Panc1 (cell line): ENCODE results near the gene CLUH. TPM values are rescaled to one million over a fixed set of nuclear protein-coding genes. Genes with fewer than 3 reads are reported as not detected.

Experiments used
- ATAC-seq: fragments of 200-7000 bp; cut with Tn5 transposase; 2 replicates; pipeline ENCODE4 v1.9.1; 2020; ENCODE audit warnings: mild to moderate bottlenecking, moderate library complexity
- BruUV-seq: library from RNA; stranded (reverse); fragments of 400-500 nt; replicated peaks from 2 replicates; lab custom pipeline; 2021; lab: Mats Ljungman, UMichigan
- CTCF ChIA-PET: fragments of 300-600 bp; sonication (Branson Sonifier 250); formaldehyde crosslinking; loops from one replicate; lab custom pipeline; 2022; ENCODE audit warnings: antibody characterized with exemption; lab: Charles Lee
- POLR2A ChIA-PET: fragments of 300-600 bp; sonication (Branson Sonifier 250); formaldehyde crosslinking; loops from one replicate; lab custom pipeline; 2022; ENCODE audit warnings: antibody characterized with exemption; lab: Charles Lee
- DNase-seq: peaks from one replicate; pipeline ENCODE4 v3.0.0-alpha.2; 2010; ENCODE audit warnings: low read depth, low spot score
- H3K27ac ChIP-seq: 2 replicates; pipeline ENCODE4 v1.5.1; 2011; ENCODE audit warnings: mild to moderate bottlenecking, low read length, inconsistent platforms
- H3K27me3 ChIP-seq: fragments of 200-500 bp; sonication (Bioruptor generic); 2 replicates; pipeline ENCODE4 v1.6.0; 2014; ENCODE audit warnings: low read length, inconsistent platforms; ENCODE audit not compliant: control insufficient read depth, insufficient read depth
- H3K36me3 ChIP-seq: fragments of 200-500 bp; sonication (Bioruptor generic); 2 replicates; pipeline ENCODE4 v1.5.1; 2014; ENCODE audit warnings: inconsistent platforms, mild to moderate bottlenecking, low read length, moderate library complexity; ENCODE audit not compliant: control insufficient read depth, insufficient read depth
- H3K4me1 ChIP-seq: 2 replicates; pipeline ENCODE4 v1.5.1; 2011; ENCODE audit warnings: inconsistent platforms, mild to moderate bottlenecking, low read length, moderate library complexity; ENCODE audit not compliant: control insufficient read depth, insufficient read depth
- H3K4me3 ChIP-seq, 2 experiments: 2 replicates each; pipeline ENCODE4 v1.5.1; 2011 to 2012; ENCODE audit warnings: low read depth in 2 of 2, low read length in 2 of 2, mild to moderate bottlenecking in 2 of 2, inconsistent platforms in 1 of 2, moderate library complexity in 1 of 2
- H3K9me3 ChIP-seq: fragments of 200-500 bp; sonication (Bioruptor generic); 2 replicates; pipeline ENCODE4 v1.5.1; 2014; ENCODE audit warnings: low read depth, mild to moderate bottlenecking, inconsistent platforms, low read length, moderate library complexity; ENCODE audit not compliant: control insufficient read depth, insufficient read depth
- POLR2AphosphoS5 ChIP-seq: IDR thresholded peaks from 2 replicates; pipeline ENCODE4 v1.6.1; 2012; ENCODE audit warnings: mild to moderate bottlenecking, low read depth, low read length, moderate library complexity
- SIN3A ChIP-seq: IDR thresholded peaks from 2 replicates; pipeline ENCODE4 v1.6.1; 2012; ENCODE audit warnings: low read depth, mild to moderate bottlenecking, low read length, moderate library complexity, borderline replicate concordance; ENCODE audit not compliant: insufficient read depth
- TCF7L2 ChIP-seq: IDR thresholded peaks from 2 replicates; pipeline ENCODE4 v1.6.1; 2011; ENCODE audit warnings: mild to moderate bottlenecking, low read depth, low read length, inconsistent platforms
- in situ Hi-C: cut with HindIII; loops from 2 replicates; pipeline ENCODE4 v1.10.0; 2016; ENCODE audit warnings: low sequenced_read_pairs, low pct_unique_long_range_greater_than_20kb
- intact Hi-C: fragments of 100-400 bp; cut with micrococcal nuclease; formaldehyde crosslinking; loops from one replicate; pipeline ENCODE4 v1.10.0; 2022; ENCODE audit not compliant: unreplicated experiment
- total RNA-seq: library from RNA; stranded (reverse); gene quantifications from one replicate; pipeline ENCODE4 v1.2.1, GENCODE V29; 2021; ENCODE audit not compliant: unreplicated experiment
- TF ChIP-seq, protein P1 (sequence below): fragments of 450-650 bp; IDR thresholded peaks from 2 replicates; pipeline ENCODE4 v1.5.1; 2017; ENCODE audit warnings: mild to moderate bottlenecking
- TF ChIP-seq, protein P2 (sequence below), 2 experiments: IDR thresholded peaks; 2 replicates each; pipeline ENCODE4 v1.6.1; 2011 to 2012; ENCODE audit warnings: low read depth in 2 of 2, control low read depth in 1 of 2, low read length in 1 of 2, mild to moderate bottlenecking in 1 of 2, moderate library complexity in 1 of 2; ENCODE audit not compliant: insufficient read depth in 1 of 2

Gene CLUH
- total RNA-seq, 1 experiment from 2014 or later = 119 TPM

GRCh38 chr17:2731807-2732206, 20.2 kb upstream of the CLUH start:
- no TSS peak for BruUV-seq
- H3K36me3 ChIP-seq = no peaks in the 10 kb centered on the region
- ATAC-seq = no peak
- no peaks in the 10 kb centered on the region for H3K27me3 ChIP-seq
- intact Hi-C loops (no loop called here), in situ Hi-C loops (no loop called here)
- no peaks in the 10 kb centered on the region for H3K9me3 ChIP-seq
- no peak for DNase-seq
- CTCF ChIA-PET = interaction anchor here (0.7 kb wide), 1 partner anchor 316 kb away, joined by 3 read pairs; no protein-coding TSS in a partner anchor
- POLR2A ChIA-PET = no interaction called here
- no peak overlapping the region for H3K27ac ChIP-seq
- no peak for TF ChIP-seq SIN3A
- H3K4me3 ChIP-seq = no peak overlapping the region
- no peaks in the 10 kb centered on the region for H3K4me1 ChIP-seq

- in situ Hi-C loops = no loop called here
- intact Hi-C loops = no loop called here
- DNase-seq (no peak), ATAC-seq (0 out of 2 replicates have a peak, but pooled peaks have one; percentile 53)
- H3K4me1 ChIP-seq = no peaks in the 10 kb centered on the region
- H3K27ac ChIP-seq = no peak overlapping the region
- TF ChIP-seq, protein P1, sequence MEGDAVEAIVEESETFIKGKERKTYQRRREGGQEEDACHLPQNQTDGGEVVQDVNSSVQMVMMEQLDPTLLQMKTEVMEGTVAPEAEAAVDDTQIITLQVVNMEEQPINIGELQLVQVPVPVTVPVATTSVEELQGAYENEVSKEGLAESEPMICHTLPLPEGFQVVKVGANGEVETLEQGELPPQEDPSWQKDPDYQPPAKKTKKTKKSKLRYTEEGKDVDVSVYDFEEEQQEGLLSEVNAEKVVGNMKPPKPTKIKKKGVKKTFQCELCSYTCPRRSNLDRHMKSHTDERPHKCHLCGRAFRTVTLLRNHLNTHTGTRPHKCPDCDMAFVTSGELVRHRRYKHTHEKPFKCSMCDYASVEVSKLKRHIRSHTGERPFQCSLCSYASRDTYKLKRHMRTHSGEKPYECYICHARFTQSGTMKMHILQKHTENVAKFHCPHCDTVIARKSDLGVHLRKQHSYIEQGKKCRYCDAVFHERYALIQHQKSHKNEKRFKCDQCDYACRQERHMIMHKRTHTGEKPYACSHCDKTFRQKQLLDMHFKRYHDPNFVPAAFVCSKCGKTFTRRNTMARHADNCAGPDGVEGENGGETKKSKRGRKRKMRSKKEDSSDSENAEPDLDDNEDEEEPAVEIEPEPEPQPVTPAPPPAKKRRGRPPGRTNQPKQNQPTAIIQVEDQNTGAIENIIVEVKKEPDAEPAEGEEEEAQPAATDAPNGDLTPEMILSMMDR = no peak
- TF ChIP-seq POLR2AphosphoS5 = no peak
- TF ChIP-seq SIN3A = no peak
- TF ChIP-seq, protein P2, sequence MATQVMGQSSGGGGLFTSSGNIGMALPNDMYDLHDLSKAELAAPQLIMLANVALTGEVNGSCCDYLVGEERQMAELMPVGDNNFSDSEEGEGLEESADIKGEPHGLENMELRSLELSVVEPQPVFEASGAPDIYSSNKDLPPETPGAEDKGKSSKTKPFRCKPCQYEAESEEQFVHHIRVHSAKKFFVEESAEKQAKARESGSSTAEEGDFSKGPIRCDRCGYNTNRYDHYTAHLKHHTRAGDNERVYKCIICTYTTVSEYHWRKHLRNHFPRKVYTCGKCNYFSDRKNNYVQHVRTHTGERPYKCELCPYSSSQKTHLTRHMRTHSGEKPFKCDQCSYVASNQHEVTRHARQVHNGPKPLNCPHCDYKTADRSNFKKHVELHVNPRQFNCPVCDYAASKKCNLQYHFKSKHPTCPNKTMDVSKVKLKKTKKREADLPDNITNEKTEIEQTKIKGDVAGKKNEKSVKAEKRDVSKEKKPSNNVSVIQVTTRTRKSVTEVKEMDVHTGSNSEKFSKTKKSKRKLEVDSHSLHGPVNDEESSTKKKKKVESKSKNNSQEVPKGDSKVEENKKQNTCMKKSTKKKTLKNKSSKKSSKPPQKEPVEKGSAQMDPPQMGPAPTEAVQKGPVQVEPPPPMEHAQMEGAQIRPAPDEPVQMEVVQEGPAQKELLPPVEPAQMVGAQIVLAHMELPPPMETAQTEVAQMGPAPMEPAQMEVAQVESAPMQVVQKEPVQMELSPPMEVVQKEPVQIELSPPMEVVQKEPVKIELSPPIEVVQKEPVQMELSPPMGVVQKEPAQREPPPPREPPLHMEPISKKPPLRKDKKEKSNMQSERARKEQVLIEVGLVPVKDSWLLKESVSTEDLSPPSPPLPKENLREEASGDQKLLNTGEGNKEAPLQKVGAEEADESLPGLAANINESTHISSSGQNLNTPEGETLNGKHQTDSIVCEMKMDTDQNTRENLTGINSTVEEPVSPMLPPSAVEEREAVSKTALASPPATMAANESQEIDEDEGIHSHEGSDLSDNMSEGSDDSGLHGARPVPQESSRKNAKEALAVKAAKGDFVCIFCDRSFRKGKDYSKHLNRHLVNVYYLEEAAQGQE (IDR thresholded peaks at IDR 0.05; ENCODE audit: insufficient read depth in 1 of 2, low read depth in 2 of 2, low read length in 1 of 2) = no peak
- no peak for TF ChIP-seq TCF7L2
- ChIA-PET CTCF (no interaction called here), POLR2A (no interaction called here)
- H3K27me3 ChIP-seq = no peaks in the 10 kb centered on the region
- no TSS peak for BruUV-seq
- no peaks in the 10 kb centered on the region for H3K9me3 ChIP-seq
- no peak overlapping the region for H3K4me3 ChIP-seq
- H3K36me3 ChIP-seq = no peaks in the 10 kb centered on the region
Observed at GRCh38 chr17:2730764-2731353, 19.3 kb upstream of the CLUH start.

DNA sequence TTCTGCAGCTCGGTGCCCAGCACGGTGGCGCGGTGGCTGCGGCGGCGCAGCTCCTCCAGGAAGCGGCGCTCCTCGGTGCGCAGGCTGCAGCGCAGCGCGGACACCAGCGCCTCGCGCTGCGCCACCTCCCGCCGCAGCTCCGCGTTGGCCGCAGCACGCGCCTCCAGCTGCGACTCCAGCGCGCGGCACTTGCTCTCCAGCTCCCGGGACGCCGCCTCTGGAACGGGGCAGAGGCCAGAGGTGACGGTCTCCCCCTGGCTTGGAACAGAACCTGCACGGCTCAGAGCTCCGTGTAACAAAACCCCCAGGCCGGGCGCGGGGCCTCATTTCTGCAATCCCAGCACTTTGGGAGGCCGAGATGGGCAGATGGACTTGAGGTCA, 13.2 kb upstream of the CLUH start:
- Histone ChIP-seq H3K27ac (no peak overlapping the region), H3K4me3 (no peak overlapping the region), H3K9me3 (no peaks in the 10 kb centered on the region), H3K36me3 (no peaks in the 10 kb centered on the region), H3K27me3 (no peaks in the 10 kb centered on the region), H3K4me1 (no peaks in the 10 kb centered on the region)
- in situ Hi-C loops (no loop called here), intact Hi-C loops (no loop called here)
- CTCF ChIA-PET = no interaction called here
- no TSS peak for BruUV-seq
- TF ChIP-seq, protein P2 (IDR thresholded peaks at IDR 0.05; ENCODE audit: insufficient read depth in 1 of 2, low read depth in 2 of 2, low read length in 1 of 2) = no peak
- TF ChIP-seq TCF7L2 (no peak), POLR2AphosphoS5 (no peak), SIN3A (no peak)
- TF ChIP-seq, protein P1 = no peak
- ATAC-seq = peak; percentile 82
- no peak for DNase-seq
- POLR2A ChIA-PET = no interaction called here
